WTC11 (cell line): Measurements from ENCODE around the gene SNX2. TPM values are rescaled to one million over a fixed set of nuclear protein-coding genes. Genes with fewer than 3 reads are reported as not detected.

Source experiments
- ATAC-seq: fragments of 200-7000 bp; cut with Tn5 transposase; 2 replicates; pipeline ENCODE4 v1.10.0; 2021; ENCODE audit warnings: mild to moderate bottlenecking, moderate library complexity
- CTCF ChIA-PET: fragments of 300-600 bp; sonication (Branson Sonifier 250); formaldehyde crosslinking; loops from one replicate; lab custom pipeline; 2021; ENCODE audit warnings: antibody characterized with exemption; lab: Charles Lee
- POLR2A ChIA-PET: fragments of 350-600 bp; sonication (Branson Sonifier 250); formaldehyde crosslinking; loops from one replicate; lab custom pipeline; 2021; ENCODE audit warnings: antibody characterized with exemption; lab: Charles Lee
- DNase-seq: peaks from one replicate; pipeline ENCODE4 v3.0.0; 2021; ENCODE audit warnings: low spot score
- H3K27ac Mint-ChIP-seq: 2 replicates; pipeline ENCODE4 v1.8.0; 2021; ENCODE audit warnings: mixed read lengths
- H3K27me3 Mint-ChIP-seq: 2 replicates; pipeline ENCODE4 v1.8.0; 2021; ENCODE audit warnings: low read depth, mild to moderate bottlenecking, moderate library complexity, mixed read lengths
- H3K36me3 Mint-ChIP-seq: 2 replicates; pipeline ENCODE4 v1.8.0; 2021; ENCODE audit warnings: mixed read lengths
- H3K4me1 Mint-ChIP-seq: 2 replicates; pipeline ENCODE4 v1.8.0; 2022; ENCODE audit warnings: mixed read lengths
- H3K4me3 Mint-ChIP-seq: 2 replicates; pipeline ENCODE4 v1.8.0; 2021; ENCODE audit warnings: mild to moderate bottlenecking, moderate library complexity, mixed read lengths
- H3K9me3 Mint-ChIP-seq: 2 replicates; pipeline ENCODE4 v1.8.0; 2021; ENCODE audit warnings: mixed read lengths
- ATF2 ChIP-seq: sonication (generic); formaldehyde crosslinking; IDR thresholded peaks from 2 replicates; pipeline ENCODE4 v1.8.1; 2022; ENCODE audit warnings: low read depth, missing genetic modification reagents, borderline replicate concordance
- ATF6 ChIP-seq: sonication (generic); formaldehyde crosslinking; IDR thresholded peaks from 2 replicates; pipeline ENCODE4 v1.8.1; 2023; ENCODE audit warnings: mild to moderate bottlenecking, missing genetic modification reagents
- CBFB ChIP-seq: sonication (generic); formaldehyde crosslinking; IDR thresholded peaks from 2 replicates; pipeline ENCODE4 v1.8.1; 2022; ENCODE audit warnings: mild to moderate bottlenecking, low read depth, missing genetic modification reagents
- CREB1 ChIP-seq: sonication (generic); formaldehyde crosslinking; IDR thresholded peaks from 2 replicates; pipeline ENCODE4 v1.8.0; 2023; ENCODE audit warnings: mild to moderate bottlenecking, missing genetic modification reagents
- E2F1 ChIP-seq: sonication (generic); formaldehyde crosslinking; IDR thresholded peaks from 2 replicates; pipeline ENCODE4 v1.8.0; 2022; ENCODE audit warnings: mild to moderate bottlenecking, missing genetic modification reagents
- ERG ChIP-seq: fragments of 250-450 bp; sonication (Bioruptor Pico); IDR thresholded peaks from 2 replicates; pipeline ENCODE4 v1.8.0; 2021; ENCODE audit warnings: mild to moderate bottlenecking
- ESRRA ChIP-seq: sonication (generic); formaldehyde crosslinking; IDR thresholded peaks from 2 replicates; pipeline ENCODE4 v1.8.1; 2022; ENCODE audit warnings: mild to moderate bottlenecking, missing genetic modification reagents, borderline replicate concordance
- FOXK1 ChIP-seq: sonication (generic); formaldehyde crosslinking; IDR thresholded peaks from 2 replicates; pipeline ENCODE4 v1.8.0; 2022; ENCODE audit warnings: mild to moderate bottlenecking, moderate library complexity, missing genetic modification reagents
- JUN ChIP-seq: sonication (generic); formaldehyde crosslinking; IDR thresholded peaks from 2 replicates; pipeline ENCODE4 v1.8.0; 2023; ENCODE audit warnings: mild to moderate bottlenecking, missing genetic modification reagents
- MXD4 ChIP-seq: fragments of 250-450 bp; sonication (Bioruptor Pico); IDR thresholded peaks from 2 replicates; pipeline ENCODE4 v1.8.0; 2021; ENCODE audit warnings: mild to moderate bottlenecking, moderate library complexity, borderline replicate concordance
- NFE2L1 ChIP-seq: sonication (generic); formaldehyde crosslinking; IDR thresholded peaks from 2 replicates; pipeline ENCODE4 v1.8.1; 2023; ENCODE audit warnings: missing genetic modification reagents
- NFYB ChIP-seq: sonication (generic); formaldehyde crosslinking; conservative IDR thresholded peaks from 2 replicates; pipeline ENCODE4 v1.8.0; 2022; ENCODE audit warnings: low read depth, missing genetic modification reagents
- NR1H2 ChIP-seq: sonication (generic); formaldehyde crosslinking; IDR thresholded peaks from 2 replicates; pipeline ENCODE4 v1.9.0; 2021; ENCODE audit warnings: mild to moderate bottlenecking, moderate library complexity, missing genetic modification reagents
- NR3C1 ChIP-seq: sonication (generic); formaldehyde crosslinking; conservative IDR thresholded peaks from 2 replicates; pipeline ENCODE4 v1.8.1; 2023; ENCODE audit warnings: low read depth, mild to moderate bottlenecking, missing genetic modification reagents
- OVOL2 ChIP-seq: fragments of 250-450 bp; sonication (Bioruptor Pico); IDR thresholded peaks from 2 replicates; pipeline ENCODE4 v1.9.0; 2021; ENCODE audit warnings: mild to moderate bottlenecking, borderline replicate concordance
- PRRX2 ChIP-seq: fragments of 250-450 bp; sonication (Bioruptor Pico); IDR thresholded peaks from 2 replicates; pipeline ENCODE4 v1.8.0; 2021; ENCODE audit warnings: mild to moderate bottlenecking
- RELA ChIP-seq: sonication (generic); formaldehyde crosslinking; IDR thresholded peaks from 2 replicates; pipeline ENCODE4 v1.8.1; 2022; ENCODE audit warnings: missing genetic modification reagents, mild to moderate bottlenecking, borderline replicate concordance
- TEAD1 ChIP-seq: sonication (generic); formaldehyde crosslinking; IDR thresholded peaks from 2 replicates; pipeline ENCODE4 v1.8.0; 2022; ENCODE audit warnings: mild to moderate bottlenecking, missing genetic modification reagents
- ZBTB43 ChIP-seq: sonication (generic); formaldehyde crosslinking; IDR thresholded peaks from 2 replicates; pipeline ENCODE4 v1.8.1; 2023; ENCODE audit warnings: mild to moderate bottlenecking, missing genetic modification reagents
- ZNF138 ChIP-seq: sonication (generic); formaldehyde crosslinking; conservative IDR thresholded peaks from 2 replicates; pipeline ENCODE4 v1.8.1; 2022; ENCODE audit warnings: mild to moderate bottlenecking, moderate library complexity, missing genetic modification reagents
- ZNF219 ChIP-seq: sonication (generic); formaldehyde crosslinking; IDR thresholded peaks from 2 replicates; pipeline ENCODE4 v1.8.0; 2023; ENCODE audit warnings: missing genetic modification reagents, mild to moderate bottlenecking, borderline replicate concordance
- ZNF263 ChIP-seq: sonication (generic); formaldehyde crosslinking; IDR thresholded peaks from 2 replicates; pipeline ENCODE4 v1.8.1; 2022; ENCODE audit warnings: low read depth, mild to moderate bottlenecking, moderate library complexity, missing genetic modification reagents
- ZNF317 ChIP-seq: sonication (generic); formaldehyde crosslinking; IDR thresholded peaks from 2 replicates; pipeline ENCODE4 v1.8.1; 2023; ENCODE audit warnings: low read depth, mild to moderate bottlenecking, moderate library complexity, missing genetic modification reagents, borderline replicate concordance
- ZNF396 ChIP-seq: fragments of 250-450 bp; sonication (Bioruptor Pico); IDR thresholded peaks from 2 replicates; pipeline ENCODE4 v1.8.0; 2021; ENCODE audit warnings: mild to moderate bottlenecking, moderate library complexity, borderline replicate concordance
- ZNF425 ChIP-seq: fragments of 250-450 bp; sonication (Bioruptor Pico); conservative IDR thresholded peaks from 2 replicates; pipeline ENCODE4 v1.9.0; 2021; ENCODE audit warnings: mild to moderate bottlenecking
- total RNA-seq: library from RNA; stranded (reverse); gene quantifications from 3 replicates; pipeline ENCODE4 v1.2.3, GENCODE V29; 2021

The SNX2 gene
- total RNA-seq, 1 experiment from 2014 or later: 63.7 TPM

- ATAC-seq (no peak), DNase-seq (no peak)
- no peak overlapping the region for H3K4me3 Mint-ChIP-seq
- no peak overlapping the region for H3K27ac Mint-ChIP-seq
- H3K36me3 Mint-ChIP-seq: no peaks in the 10 kb centered on the region
- ChIA-PET POLR2A (interaction anchor here (0.7 kb wide), 1 partner anchor 253 kb away, joined by 3 read pairs; no protein-coding TSS in a partner anchor), CTCF (no interaction called here)
- peaks cover 30% of the 10 kb centered on the region for H3K4me1 Mint-ChIP-seq
- no peak for TF ChIP-seq TEAD1 (CRISPR knock-in tag)
- no peak for TF ChIP-seq CBFB
- TF ChIP-seq FOXK1 (CRISPR knock-in tag): no peak
- TF ChIP-seq ZBTB43 (CRISPR knock-in tag): no peak
- TF ChIP-seq NR1H2: no peak
- TF ChIP-seq NR3C1 (CRISPR knock-in tag): no peak
- no peak for TF ChIP-seq ZNF219 (CRISPR knock-in tag)
- H3K27me3 Mint-ChIP-seq: no peaks in the 10 kb centered on the region
- no peaks in the 10 kb centered on the region for H3K9me3 Mint-ChIP-seq
These were observed 88.8 kb downstream of the SNX2 start for GRCh38 chr5:122863721-122864120.

GRCh38 chr5:122864400-122864799 lies 89.5 kb downstream of the SNX2 start:
- ATAC-seq (no peak), DNase-seq (no peak)
- peaks cover 34% of the 10 kb centered on the region for H3K4me1 Mint-ChIP-seq
- POLR2A ChIA-PET: no interaction called here
- TF ChIP-seq MXD4 (CRISPR knock-in tag) (no peak), E2F1 (CRISPR knock-in tag) (no peak), ERG (no peak), NFYB (CRISPR knock-in tag) (no peak), ZNF425 (no peak), ZNF263 (CRISPR knock-in tag) (no peak), RELA (CRISPR knock-in tag) (no peak)
- no peak overlapping the region for H3K27ac Mint-ChIP-seq
- CTCF ChIA-PET: no interaction called here
- no peak overlapping the region for H3K4me3 Mint-ChIP-seq
- no peaks in the 10 kb centered on the region for H3K9me3 Mint-ChIP-seq
- no peaks in the 10 kb centered on the region for H3K27me3 Mint-ChIP-seq
- no peaks in the 10 kb centered on the region for H3K36me3 Mint-ChIP-seq

GRCh38 chr5:122864842-122865241 lies 90.0 kb downstream of the SNX2 start:
- no peak overlapping the region for H3K27ac Mint-ChIP-seq
- H3K4me3 Mint-ChIP-seq: no peak overlapping the region
- no peak for DNase-seq
- no peak for ATAC-seq
- H3K4me1 Mint-ChIP-seq: peaks cover 34% of the 10 kb centered on the region
- no peaks in the 10 kb centered on the region for H3K27me3 Mint-ChIP-seq
- TF ChIP-seq CREB1 (CRISPR knock-in tag) (no peak), NFE2L1 (CRISPR knock-in tag) (no peak), ESRRA (CRISPR knock-in tag) (no peak), ATF6 (CRISPR knock-in tag) (no peak), FOXK1 (CRISPR knock-in tag) (no peak), ZNF317 (CRISPR knock-in tag) (no peak), PRRX2 (CRISPR knock-in tag) (no peak), OVOL2 (CRISPR knock-in tag) (no peak), ATF2 (CRISPR knock-in tag) (no peak), NR1H2 (no peak), ZNF396 (CRISPR knock-in tag) (no peak), JUN (CRISPR knock-in tag) (no peak), ZNF138 (CRISPR knock-in tag) (no peak)
- no peaks in the 10 kb centered on the region for H3K9me3 Mint-ChIP-seq
- no peaks in the 10 kb centered on the region for H3K36me3 Mint-ChIP-seq
- ChIA-PET CTCF (no interaction called here), POLR2A (no interaction called here)
